HEK293 (cell line): Measurements from ENCODE around the gene ZNF84.
A peak's percentile ranks its signal among the peaks of the same experiment; 100 is the strongest.

Experiments used
- CTCF ChIA-PET: fragments of 350-600 bp; formaldehyde crosslinking; extraction: SDS; loops from one replicate; lab custom pipeline; 2021; ENCODE audit warnings: antibody characterized with exemption; lab: Yijun Ruan, JAX
- POLR2A ChIA-PET: fragments of 300-600 bp; formaldehyde crosslinking; extraction: SDS; loops from one replicate; lab custom pipeline; 2020; ENCODE audit warnings: antibody characterized with exemption, inconsistent platforms; lab: Yijun Ruan, JAX
- H3K27ac ChIP-seq: fragments of 200-500 bp; sonication (Bioruptor generic); 2 replicates; pipeline ENCODE4 v1.5.1; 2014; ENCODE audit warnings: low read depth, low read length, control low read depth, inconsistent platforms; ENCODE audit errors: extremely low read depth
- H3K36me3 ChIP-seq, 2 experiments: fragments of 200-500 bp in 1 of 2; sonication (Bioruptor generic) in 1 of 2; 1 replicate in 1 of 2; 2 replicates in 1 of 2; pipeline ENCODE4 v1.5.1; 2014 to 2017; ENCODE audit warnings: inconsistent platforms in 2 of 2, low read length in 2 of 2; ENCODE audit not compliant: control insufficient read depth in 2 of 2, insufficient read depth in 1 of 2
- H3K4me1 ChIP-seq: fragments of 200-500 bp; sonication (Bioruptor generic); 2 replicates; pipeline ENCODE4 v1.5.1; 2014; ENCODE audit warnings: mild to moderate bottlenecking, low read length, inconsistent platforms; ENCODE audit not compliant: control insufficient read depth, insufficient read depth
- H3K4me3 ChIP-seq: 2 replicates; pipeline ENCODE4 v1.5.1; 2011; ENCODE audit warnings: low read depth, mild to moderate bottlenecking, control low read depth, low read length, moderate library complexity
- H3K9me3 ChIP-seq: fragments of 200-500 bp; sonication (Bioruptor generic); 2 replicates; pipeline ENCODE4 v1.5.1; 2014; ENCODE audit warnings: low read depth, low read length, inconsistent platforms; ENCODE audit not compliant: control insufficient read depth, insufficient read depth
- GLIS2 ChIP-seq: fragments of 450-650 bp; formaldehyde crosslinking; IDR thresholded peaks from 2 replicates; pipeline ENCODE4 v1.5.1; 2016; ENCODE audit warnings: missing biosample characterization, missing genetic modification characterization
- IKZF3 ChIP-seq: fragments of 450-650 bp; IDR thresholded peaks from 2 replicates; pipeline ENCODE4 v1.5.0; 2018; ENCODE audit warnings: missing biosample characterization, mild to moderate bottlenecking, missing genetic modification characterization, moderate library complexity
- KLF7 ChIP-seq: fragments of 450-650 bp; formaldehyde crosslinking; IDR thresholded peaks from 2 replicates; pipeline ENCODE4 v1.5.1; 2016; ENCODE audit warnings: missing biosample characterization, missing genetic modification characterization, borderline replicate concordance
- SETDB1 ChIP-seq: IDR thresholded peaks from one replicate; pipeline ENCODE4 v1.6.1; 2017; ENCODE audit warnings: mild to moderate bottlenecking, low read length, moderate library complexity, mixed read lengths; ENCODE audit not compliant: insufficient read length
- TRIM28 ChIP-seq: IDR thresholded peaks from 2 replicates; pipeline ENCODE4 v1.6.1; 2011; ENCODE audit warnings: low read length, control low read depth, borderline replicate concordance
- YY1 ChIP-seq: fragments of 450-650 bp; formaldehyde crosslinking; IDR thresholded peaks from 2 replicates; pipeline ENCODE4 v1.5.1; 2018; ENCODE audit warnings: missing biosample characterization, missing genetic modification characterization
- ZFHX2 ChIP-seq: fragments of 450-650 bp; formaldehyde crosslinking; conservative IDR thresholded peaks from 2 replicates; pipeline ENCODE4 v1.5.1; 2016; ENCODE audit warnings: missing biosample characterization, missing genetic modification characterization
- ZNF169 ChIP-seq: fragments of 450-650 bp; formaldehyde crosslinking; IDR thresholded peaks from 2 replicates; pipeline ENCODE4 v1.5.1; 2016; ENCODE audit warnings: missing biosample characterization, missing genetic modification characterization
- ZNF266 ChIP-seq: fragments of 450-650 bp; formaldehyde crosslinking; IDR thresholded peaks from 2 replicates; pipeline ENCODE4 v1.5.1; 2016; ENCODE audit warnings: missing biosample characterization, missing genetic modification characterization, low read depth
- ZNF37A ChIP-seq: fragments of 450-650 bp; IDR thresholded peaks from 2 replicates; pipeline ENCODE4 v1.5.1; 2018; ENCODE audit warnings: missing biosample characterization, missing genetic modification characterization
- ZNF423 ChIP-seq: fragments of 450-650 bp; formaldehyde crosslinking; IDR thresholded peaks from 2 replicates; pipeline ENCODE4 v1.5.1; 2016; ENCODE audit warnings: missing biosample characterization, missing genetic modification characterization
- ZNF549 ChIP-seq: fragments of 450-650 bp; IDR thresholded peaks from 2 replicates; pipeline ENCODE4 v1.5.1; 2018; ENCODE audit warnings: missing biosample characterization, missing genetic modification characterization, mild to moderate bottlenecking, inconsistent platforms, moderate library complexity
- ZNF626 ChIP-seq: fragments of 450-650 bp; sonication (Bioruptor Pico); formaldehyde crosslinking; IDR thresholded peaks from 2 replicates; pipeline ENCODE4 v1.5.1; 2018; ENCODE audit warnings: missing biosample characterization, missing genetic modification characterization, inconsistent platforms
- ZNF776 ChIP-seq: fragments of 450-650 bp; formaldehyde crosslinking; IDR thresholded peaks from 2 replicates; pipeline ENCODE4 v1.5.0; 2017; ENCODE audit warnings: missing biosample characterization, missing genetic modification characterization, borderline replicate concordance
- TF ChIP-seq, protein P1 (sequence below): fragments of 450-650 bp; formaldehyde crosslinking; IDR thresholded peaks from 2 replicates; pipeline ENCODE4 v1.5.1; 2016; ENCODE audit warnings: missing biosample characterization, missing genetic modification characterization
- TF ChIP-seq, protein P2 (sequence below): fragments of 450-650 bp; formaldehyde crosslinking; IDR thresholded peaks from 2 replicates; pipeline ENCODE4 v1.5.1; 2016; ENCODE audit warnings: missing biosample characterization, missing genetic modification characterization
- TF ChIP-seq, protein P3 (sequence below): fragments of 450-650 bp; formaldehyde crosslinking; IDR thresholded peaks from 2 replicates; pipeline ENCODE4 v1.5.1; 2016; ENCODE audit warnings: missing biosample characterization, missing genetic modification characterization, low read depth

ZNF84 gene

DNA sequence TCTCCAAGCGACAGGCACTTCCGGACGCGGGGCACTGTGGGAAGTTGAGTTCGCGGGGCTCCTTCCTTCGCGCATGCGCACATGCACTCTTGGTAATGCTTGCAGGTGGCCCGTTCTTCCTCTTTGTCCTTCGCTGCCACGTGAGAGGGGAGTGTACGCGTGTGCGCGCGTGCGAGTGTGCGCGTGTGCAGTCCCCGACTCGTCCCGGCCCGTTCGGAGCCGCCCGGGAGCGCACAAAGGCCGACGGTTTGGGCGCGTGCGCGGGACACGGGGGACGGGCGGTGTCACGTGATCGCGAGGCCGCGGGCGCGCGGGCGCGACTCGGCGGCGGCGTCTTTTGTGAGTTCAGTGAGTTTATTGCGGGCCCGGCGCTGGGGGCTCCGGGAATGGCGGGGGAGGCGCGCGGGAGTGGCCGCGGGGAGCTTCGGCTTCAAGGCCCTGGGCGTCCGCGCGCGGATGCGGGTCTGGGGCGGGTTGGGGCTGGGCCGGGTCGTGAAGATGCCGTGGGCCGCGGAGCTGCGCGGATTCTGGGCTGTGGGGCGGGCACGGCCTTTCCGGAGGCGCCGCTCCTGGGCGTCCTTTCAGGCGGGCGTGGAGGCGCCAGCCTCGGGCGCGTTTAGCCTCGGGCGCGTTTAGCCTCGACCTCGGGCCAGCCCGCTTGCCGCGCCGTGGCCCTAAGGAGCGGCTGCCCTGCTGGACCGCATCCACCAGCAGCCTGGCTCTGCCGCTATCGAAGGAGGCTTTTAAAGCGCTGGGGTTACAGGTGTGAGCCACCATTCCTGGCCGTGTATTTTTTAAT, at the start of gene ZNF84 (continued):
- TF ChIP-seq, protein P1, sequence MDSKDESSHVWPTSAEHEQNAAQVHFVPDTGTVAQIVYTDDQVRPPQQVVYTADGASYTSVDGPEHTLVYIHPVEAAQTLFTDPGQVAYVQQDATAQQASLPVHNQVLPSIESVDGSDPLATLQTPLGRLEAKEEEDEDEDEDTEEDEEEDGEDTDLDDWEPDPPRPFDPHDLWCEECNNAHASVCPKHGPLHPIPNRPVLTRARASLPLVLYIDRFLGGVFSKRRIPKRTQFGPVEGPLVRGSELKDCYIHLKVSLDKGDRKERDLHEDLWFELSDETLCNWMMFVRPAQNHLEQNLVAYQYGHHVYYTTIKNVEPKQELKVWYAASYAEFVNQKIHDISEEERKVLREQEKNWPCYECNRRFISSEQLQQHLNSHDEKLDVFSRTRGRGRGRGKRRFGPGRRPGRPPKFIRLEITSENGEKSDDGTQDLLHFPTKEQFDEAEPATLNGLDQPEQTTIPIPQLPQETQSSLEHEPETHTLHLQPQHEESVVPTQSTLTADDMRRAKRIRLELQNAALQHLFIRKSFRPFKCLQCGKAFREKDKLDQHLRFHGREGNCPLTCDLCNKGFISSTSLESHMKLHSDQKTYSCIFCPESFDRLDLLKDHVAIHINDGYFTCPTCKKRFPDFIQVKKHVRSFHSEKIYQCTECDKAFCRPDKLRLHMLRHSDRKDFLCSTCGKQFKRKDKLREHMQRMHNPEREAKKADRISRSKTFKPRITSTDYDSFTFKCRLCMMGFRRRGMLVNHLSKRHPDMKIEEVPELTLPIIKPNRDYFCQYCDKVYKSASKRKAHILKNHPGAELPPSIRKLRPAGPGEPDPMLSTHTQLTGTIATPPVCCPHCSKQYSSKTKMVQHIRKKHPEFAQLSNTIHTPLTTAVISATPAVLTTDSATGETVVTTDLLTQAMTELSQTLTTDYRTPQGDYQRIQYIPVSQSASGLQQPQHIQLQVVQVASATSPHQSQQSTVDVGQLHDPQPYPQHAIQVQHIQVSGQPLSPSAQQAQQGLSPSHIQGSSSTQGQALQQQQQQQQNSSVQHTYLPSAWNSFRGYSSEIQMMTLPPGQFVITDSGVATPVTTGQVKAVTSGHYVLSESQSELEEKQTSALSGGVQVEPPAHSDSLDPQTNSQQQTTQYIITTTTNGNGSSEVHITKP, result no peak
- TF ChIP-seq, protein P2, sequence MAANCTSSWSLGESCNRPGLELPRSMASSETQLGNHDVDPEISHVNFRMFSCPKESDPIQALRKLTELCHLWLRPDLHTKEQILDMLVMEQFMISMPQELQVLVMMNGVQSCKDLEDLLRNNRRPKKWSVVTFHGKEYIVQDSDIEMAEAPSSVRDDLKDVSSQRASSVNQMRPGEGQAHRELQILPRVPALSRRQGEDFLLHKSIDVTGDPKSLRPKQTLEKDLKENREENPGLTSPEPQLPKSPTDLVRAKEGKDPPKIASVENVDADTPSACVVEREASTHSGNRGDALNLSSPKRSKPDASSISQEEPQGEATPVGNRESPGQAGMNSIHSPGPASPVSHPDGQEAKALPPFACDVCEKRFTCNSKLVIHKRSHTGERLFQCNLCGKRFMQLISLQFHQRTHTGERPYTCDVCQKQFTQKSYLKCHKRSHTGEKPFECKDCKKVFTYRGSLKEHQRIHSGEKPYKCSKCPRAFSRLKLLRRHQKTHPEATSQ (tag by site-specific recombination), result peak; percentile 50; the same call in 1 of the 2 replicates
- TF ChIP-seq ZNF423 (tag by site-specific recombination) (no peak), ZNF549 (0 out of 2 replicates have a peak, but pooled peaks have one; percentile 38), ZNF776 (tag by site-specific recombination) (no peak), ZFHX2 (peak; percentile 75), ZNF169 (no peak), KLF7 (tag by site-specific recombination) (no peak), IKZF3 (0 out of 2 replicates have a peak, but pooled peaks have one; percentile 18), ZNF266 (tag by site-specific recombination) (no peak), GLIS2 (peak; percentile 40; the same call in 1 of the 2 replicates), TRIM28 (no peak), ZNF626 (tag by site-specific recombination) (0 out of 2 replicates have a peak, but pooled peaks have one; percentile 25), ZNF37A (tag by site-specific recombination) (no peak)
- TF ChIP-seq, protein P3, sequence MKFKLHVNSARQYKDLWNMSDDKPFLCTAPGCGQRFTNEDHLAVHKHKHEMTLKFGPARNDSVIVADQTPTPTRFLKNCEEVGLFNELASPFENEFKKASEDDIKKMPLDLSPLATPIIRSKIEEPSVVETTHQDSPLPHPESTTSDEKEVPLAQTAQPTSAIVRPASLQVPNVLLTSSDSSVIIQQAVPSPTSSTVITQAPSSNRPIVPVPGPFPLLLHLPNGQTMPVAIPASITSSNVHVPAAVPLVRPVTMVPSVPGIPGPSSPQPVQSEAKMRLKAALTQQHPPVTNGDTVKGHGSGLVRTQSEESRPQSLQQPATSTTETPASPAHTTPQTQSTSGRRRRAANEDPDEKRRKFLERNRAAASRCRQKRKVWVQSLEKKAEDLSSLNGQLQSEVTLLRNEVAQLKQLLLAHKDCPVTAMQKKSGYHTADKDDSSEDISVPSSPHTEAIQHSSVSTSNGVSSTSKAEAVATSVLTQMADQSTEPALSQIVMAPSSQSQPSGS, result no peak
- TF ChIP-seq, all 188 proteins: peak for 39

GRCh38 chr12:132998741-132999140, 38.6 kb upstream of the ZNF84 start:
- ChIA-PET CTCF (no interaction called here), POLR2A (interaction anchor here (1.8 kb wide), 1 partner anchor 12 kb away, joined by 5 read pairs; the partner anchor contains the start of gene ZNF26)
- H3K36me3 ChIP-seq, result no peaks in the 10 kb centered on the region
- no peaks in the 10 kb centered on the region for H3K9me3 ChIP-seq
- no peaks in the 10 kb centered on the region for H3K4me1 ChIP-seq
- no peak for TF ChIP-seq YY1 (tag by site-specific recombination)
- peak; percentile 86 for TF ChIP-seq SETDB1
- H3K27ac ChIP-seq, result no peak overlapping the region
- no peak overlapping the region for H3K4me3 ChIP-seq
